Stimulated activated CD4-positive, alpha-beta T cell treated with anti-CD3 and anti-CD28 coated beads, TNF-alpha, amount 100 ng/mL, for 24 hours (primary cell): Measurements from ENCODE around the gene GGNBP2.
A peak's percentile ranks its signal among the peaks of the same experiment; 100 is the strongest.
"Not testable (repeated sequence)": the region's sequence is repeated elsewhere in the genome, so short reads cannot be mapped to it uniquely, and the experiment has no call there.

ENCODE experiments used
- DNase-seq, 3 experiments: peaks; one replicate each; pipeline ENCODE4 v3.0.0-alpha.2; 2020; ENCODE audit warnings: low read depth in 3 of 3

Gene GGNBP2, protein sequence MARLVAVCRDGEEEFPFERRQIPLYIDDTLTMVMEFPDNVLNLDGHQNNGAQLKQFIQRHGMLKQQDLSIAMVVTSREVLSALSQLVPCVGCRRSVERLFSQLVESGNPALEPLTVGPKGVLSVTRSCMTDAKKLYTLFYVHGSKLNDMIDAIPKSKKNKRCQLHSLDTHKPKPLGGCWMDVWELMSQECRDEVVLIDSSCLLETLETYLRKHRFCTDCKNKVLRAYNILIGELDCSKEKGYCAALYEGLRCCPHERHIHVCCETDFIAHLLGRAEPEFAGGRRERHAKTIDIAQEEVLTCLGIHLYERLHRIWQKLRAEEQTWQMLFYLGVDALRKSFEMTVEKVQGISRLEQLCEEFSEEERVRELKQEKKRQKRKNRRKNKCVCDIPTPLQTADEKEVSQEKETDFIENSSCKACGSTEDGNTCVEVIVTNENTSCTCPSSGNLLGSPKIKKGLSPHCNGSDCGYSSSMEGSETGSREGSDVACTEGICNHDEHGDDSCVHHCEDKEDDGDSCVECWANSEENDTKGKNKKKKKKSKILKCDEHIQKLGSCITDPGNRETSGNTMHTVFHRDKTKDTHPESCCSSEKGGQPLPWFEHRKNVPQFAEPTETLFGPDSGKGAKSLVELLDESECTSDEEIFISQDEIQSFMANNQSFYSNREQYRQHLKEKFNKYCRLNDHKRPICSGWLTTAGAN

DNA sequence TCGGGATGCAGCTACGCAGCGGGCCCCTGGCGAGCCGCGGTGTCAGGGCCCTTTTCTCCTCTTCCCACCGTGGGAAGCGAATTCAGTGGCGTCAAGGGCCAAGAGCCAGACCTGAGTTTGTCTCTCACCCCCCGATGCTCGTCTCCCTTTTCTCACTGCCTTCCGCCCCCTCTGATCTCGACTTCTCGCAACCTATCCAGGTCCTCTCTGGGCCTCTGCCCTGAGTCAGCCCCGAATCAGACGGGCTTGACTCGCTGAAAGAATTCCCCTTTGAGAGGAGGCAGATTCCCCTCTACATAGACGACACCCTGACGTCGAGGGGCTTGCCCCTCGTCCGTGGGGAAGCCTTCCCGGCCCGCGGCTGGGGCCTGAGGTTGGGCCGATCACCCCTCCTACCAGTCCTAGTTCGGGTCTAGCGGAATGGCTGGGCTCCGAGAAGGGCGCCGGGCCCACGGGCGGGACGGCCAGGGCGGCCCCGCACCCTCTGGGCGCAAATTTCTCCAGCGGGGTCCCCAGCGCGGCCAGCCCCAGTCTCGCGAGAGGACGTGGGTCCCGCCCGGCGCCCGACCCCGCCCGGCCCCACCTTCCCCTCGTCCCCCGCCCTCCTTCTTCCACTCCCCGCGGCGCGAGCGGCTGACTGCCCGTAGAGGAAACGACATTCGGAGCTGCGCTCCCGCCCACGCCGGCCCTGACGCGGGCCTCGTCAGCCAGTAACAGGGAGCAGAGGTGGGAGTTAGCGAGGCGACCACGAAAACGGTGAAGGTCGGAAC, at the start of gene GGNBP2:
Gene GGNBP2 (plus strand): TSS at position 613 of the 770 bp plus-strand sequence. CDS start 806 bp downstream, outside the sequence.
- DNase-seq, result peak; percentile 81 to 90 (median 88)

DNA sequence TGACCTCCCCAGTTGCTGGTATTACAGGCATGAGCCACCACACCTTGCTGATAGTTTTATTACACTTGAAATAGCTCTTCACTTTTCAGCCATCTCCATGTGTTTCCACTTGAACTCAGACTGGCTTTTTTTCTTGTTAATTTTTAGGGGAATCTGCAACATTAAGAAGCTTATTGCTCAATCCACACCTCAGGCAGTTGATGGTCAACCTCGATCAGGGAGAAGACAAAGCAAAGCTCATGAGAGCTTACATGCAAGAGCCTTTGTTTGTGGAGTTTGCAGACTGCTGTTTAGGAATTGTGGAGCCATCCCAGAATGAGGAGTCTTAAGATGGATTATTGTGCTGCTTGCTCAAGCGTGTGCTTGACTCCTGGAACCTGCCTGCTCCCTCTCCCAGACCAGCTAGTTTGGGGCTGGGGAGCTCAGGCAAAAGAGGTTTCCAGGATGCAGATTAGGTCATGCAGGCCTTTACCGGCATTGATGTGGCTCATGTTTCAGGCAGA, 49.6 kb upstream of the GGNBP2 start:
- DNase-seq, result no peak

DNA sequence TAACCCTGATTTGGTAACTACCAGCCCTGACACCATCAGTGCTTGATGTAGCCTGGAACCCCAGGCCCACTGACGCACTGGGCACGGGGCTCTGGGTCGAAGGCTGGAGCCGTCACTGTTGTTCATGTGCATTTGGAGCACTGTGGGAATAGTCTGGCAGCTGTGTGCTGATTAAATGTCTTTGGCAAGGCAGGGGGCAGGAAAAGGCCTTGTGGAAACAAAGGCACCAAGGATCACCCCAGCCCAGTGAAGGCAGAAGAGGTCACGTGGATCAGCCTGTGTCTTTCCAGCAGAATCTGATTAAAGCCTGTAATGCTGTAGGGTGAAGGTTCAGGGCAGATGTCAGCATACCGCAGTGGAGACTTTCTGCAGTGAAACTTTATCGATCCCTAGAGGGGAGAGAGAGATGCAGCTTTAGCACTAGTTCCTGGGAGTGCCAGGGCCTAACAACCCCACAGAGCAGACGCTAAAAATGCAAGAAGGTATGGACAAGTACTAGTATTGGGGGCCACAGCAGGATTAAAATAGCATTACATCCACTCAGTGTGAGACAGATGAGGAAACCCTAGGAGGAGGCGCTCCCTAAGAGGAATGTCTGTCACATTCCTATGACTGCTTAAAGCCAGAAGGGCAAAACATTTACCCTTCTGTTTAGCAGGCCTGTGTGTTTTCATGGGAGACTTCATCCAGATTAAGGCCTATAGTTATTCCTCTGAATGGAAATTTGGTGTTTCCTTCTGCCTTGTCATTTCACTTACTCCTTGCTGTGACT, 48.5 kb upstream of the GGNBP2 start:
- DNase-seq, result no peak

DNA sequence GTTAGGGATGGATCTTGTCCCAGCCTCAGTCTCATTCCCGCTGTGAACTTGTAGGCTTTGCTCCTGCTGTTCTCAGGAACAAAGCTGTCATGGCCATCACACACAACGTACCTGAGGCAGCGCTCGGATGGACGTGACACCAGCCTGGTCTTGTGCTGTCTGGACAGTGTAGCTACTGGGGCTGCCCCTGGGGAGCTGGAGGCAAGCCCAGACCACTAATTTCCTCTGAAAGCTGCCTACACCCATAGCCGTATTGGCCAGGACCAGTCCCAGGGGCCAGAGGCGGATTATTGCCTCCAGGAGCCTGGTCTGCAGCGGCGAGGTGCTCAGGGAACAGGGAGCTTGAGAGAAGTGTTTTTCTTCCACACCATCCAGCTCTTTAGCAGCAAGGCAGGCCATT, 46.6 kb upstream of the GGNBP2 start:
- no peak for DNase-seq

DNA sequence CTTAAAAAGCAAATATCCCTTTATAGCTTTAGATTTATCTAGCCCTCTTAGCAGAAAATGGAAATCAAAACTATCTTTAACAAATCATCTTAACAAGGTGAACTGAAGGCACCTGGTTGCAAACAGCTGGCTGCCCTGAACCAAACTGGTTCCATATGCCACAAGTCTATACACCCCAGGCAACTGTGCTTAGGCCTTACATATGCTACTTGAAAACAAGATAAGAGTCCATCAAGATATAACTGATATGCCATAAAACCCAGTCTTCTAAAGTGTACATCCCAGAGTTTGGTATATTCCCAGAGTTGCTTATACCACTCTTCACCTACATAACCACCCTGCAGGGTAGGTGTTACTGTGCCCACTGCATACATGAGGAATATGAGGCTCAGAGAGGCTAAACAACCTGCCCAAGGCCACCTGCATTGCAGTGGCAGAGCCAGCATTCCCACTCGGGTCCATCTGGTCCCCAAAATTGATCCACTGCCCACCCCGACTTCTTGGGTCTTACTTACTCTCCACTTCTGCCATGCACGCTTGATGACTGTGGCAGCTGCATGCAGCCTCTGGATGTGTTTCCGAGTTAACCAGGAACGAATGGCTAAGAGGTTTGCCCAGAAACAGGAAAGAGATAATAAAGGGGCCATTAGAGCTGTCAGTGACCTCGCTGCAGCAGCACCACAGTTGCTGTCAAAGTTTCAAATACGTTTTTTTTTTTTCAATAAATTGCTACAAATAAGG, 46.0 kb upstream of the GGNBP2 start:
- no peak for DNase-seq

DNA sequence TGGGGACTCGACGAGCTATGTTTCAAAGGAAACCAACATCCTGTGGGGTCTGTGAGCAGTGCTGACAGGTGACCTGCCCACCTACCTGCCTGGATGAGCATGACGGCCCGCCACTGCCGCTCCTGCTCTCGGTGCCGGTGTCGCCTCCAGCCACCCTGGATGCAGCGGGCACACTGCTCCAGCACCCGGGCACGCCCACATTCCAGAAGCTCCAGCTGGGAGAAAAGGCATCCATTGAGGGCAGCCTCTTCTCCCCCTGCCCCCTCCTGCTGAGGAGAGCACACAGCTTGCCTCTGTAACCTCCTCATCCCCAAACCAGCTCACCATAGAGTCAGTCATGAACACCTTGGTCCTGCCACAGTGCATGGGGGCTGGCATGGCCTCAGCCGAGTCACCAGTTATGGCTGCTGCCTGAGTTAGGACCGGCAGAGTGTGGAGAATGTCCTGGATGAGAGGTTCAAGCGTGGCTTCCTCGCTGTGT, 43.9 kb upstream of the GGNBP2 start:
- no peak for DNase-seq

DNA sequence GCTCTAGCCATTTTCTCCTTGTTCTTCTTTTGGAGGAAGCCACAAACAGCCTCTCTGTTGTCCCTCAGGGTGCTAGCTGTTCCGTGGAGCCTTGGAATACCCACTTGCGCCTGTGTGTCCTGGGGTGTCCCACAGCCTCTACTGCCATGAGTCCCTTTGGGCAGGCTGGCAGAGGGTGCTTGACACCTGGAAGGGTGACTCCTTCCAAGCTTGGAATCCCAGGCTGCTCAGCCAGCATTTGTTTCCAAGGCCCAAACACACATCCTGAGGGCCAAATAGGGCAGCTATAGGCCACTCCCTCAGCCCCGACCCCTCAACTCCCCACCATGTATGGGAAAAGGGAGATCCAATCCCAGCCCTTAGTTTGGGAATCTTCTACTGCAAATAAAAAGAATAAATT, 43.4 kb upstream of the GGNBP2 start:
- DNase-seq, result no peak

DNA sequence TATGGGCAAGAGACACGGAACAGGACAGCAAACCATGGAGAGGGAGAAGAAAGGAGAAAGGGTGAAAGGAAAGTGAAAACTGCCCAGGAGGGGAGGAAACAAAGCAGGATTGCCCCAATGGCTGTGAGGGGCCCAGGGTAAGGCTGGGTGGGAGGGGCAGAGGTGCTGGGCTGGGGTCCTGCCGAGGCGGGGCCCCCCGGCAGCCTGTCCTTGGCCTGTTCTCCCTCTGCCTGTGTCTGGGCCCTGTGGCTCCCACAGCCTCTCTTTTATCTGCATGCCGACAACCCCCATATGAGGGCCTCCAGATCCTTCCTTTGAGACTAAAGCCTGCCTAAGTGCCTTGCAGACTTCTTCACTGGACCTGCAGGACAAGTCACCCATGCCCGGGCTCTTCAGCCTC, 42.8 kb upstream of the GGNBP2 start:
- no peak for DNase-seq

DNA sequence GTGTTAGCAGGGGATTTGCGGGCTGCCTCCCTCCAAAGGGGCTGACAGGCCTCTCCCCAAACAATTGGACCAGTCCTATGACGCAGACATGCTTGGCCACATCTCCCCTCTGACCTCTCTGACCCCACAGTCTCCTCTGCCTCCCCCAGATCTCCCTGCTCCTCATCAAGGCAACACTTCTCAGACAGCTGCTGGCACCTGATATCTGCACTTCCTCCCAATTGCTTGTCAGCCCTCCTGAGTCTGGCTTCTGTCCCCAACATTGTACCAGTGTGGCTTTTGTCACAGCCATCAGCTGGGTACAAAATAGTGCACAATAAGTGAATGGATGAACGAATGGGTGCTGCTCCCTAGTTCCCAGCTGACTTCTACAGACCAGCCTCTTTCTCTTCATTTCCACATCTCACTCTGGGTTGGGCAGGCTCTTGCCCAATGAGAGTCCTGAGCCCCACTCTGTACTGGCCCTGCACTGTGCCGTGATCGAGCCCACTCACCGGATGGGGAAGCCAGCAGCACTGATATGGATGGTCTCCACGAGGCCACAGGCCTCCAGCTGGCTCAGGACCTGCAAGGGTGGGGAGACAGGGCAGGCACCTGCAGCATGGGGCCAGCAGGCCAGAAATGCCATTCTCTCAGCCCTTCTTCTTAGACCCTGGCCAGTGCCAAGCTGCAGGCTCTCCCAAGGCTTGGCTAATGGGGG, 41.1 kb upstream of the GGNBP2 start:
- no peak for DNase-seq

DNA sequence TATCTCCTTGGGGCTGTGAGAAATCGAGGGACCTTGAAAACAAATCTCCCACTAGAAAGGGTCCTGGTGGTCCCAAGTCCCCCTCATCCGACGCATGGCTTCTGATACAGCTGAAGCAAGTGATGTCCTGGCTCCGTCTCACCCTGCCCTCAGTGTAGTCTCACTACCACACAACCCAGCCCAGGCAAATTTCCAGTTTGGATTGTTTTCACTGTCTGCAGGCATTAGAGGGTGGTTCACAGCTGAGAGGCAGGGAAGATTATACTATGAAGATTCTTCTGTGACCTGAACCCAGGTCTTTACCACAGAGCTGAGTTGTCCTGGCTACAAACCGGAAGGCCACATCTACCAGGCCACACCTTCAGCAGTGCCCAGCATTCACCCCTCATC, 40.6 kb upstream of the GGNBP2 start:
- no peak for DNase-seq

DNA sequence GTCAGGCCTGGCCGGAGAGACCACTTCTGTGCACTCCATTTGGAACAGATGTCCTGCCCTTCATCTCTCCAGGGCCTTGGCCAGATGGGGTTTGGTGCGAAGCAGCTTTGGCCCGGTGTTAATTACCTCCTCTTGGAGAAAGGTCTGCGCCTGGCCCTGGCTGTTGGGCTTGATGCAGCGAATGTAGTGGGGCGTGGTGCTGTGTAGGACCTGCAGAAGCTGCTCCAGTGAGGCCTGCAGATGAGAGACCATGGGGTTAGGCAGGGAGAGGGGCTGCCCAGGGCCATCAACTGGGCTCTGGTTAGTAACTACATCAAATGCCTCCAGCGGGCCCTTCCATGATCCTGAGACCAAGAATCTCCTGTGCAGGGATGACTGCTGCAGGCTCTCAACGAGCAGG, 39.5 kb upstream of the GGNBP2 start:
- DNase-seq, result no peak

DNA sequence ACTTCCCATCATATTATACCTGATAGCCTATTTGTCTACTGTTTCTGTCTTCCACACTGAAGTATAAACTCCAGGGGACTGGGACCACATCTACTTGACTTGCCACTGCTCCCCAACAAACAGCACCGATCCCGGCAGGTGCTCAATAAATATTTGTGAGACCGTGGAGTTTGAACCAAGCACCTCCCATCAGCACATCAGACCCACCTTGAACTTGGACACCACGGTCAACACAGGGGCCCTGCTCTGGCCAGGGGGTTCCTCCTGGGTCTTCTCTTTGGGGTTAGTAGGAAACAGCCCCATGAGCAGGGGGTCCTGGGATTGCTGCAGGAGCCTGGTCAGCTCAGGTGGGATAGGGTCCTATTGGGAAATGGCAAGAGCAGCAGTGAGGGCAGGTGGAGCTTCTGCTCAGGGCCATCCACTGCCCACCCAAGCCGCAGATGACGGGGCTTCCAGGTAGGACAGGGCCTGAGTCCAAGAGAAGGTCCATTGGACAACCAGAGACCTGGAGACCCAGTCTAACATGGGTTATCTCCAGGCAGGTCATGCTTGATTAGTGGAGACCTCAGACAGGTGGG, 38.4 kb upstream of the GGNBP2 start:
- no peak for DNase-seq

DNA sequence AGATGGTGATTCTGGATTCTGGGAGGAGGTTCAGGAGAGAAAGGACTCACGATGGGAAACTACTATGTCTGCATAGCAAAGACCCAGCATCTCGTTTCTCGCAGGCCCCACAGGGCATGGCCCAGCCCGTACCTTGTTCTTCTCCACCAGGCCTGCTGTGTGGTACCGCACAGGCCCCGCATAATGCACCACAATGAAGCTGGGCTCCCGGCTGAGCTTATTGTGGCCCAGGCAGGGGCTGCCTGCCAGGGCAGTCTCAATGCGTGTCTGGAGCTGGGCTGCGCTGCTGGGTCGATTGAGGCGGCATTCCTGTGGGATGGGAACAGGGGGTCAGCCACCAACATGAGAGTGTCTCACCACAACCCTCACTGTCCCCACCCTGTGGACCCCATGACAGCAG, 37.9 kb upstream of the GGNBP2 start:
- DNase-seq, result no peak

DNA sequence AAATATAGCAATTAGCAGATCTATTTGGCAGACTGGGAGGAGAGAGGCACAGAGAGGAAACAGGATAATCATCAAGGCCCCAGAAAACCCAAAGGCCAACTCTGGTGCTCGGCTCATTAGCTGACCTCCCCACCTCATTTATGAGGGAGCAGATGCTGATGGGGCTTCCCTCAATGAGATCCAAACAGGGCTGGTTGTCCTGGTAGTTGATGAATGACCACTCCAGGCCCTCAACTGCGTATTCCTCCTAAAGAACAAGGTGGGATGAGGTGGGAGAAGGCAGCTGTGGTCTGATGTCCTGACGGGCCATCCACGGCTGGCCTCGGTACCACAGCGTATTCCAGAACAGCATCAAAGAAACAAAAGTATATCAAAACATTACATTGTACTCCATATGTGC, 37.5 kb upstream of the GGNBP2 start:
- DNase-seq, result no peak

DNA sequence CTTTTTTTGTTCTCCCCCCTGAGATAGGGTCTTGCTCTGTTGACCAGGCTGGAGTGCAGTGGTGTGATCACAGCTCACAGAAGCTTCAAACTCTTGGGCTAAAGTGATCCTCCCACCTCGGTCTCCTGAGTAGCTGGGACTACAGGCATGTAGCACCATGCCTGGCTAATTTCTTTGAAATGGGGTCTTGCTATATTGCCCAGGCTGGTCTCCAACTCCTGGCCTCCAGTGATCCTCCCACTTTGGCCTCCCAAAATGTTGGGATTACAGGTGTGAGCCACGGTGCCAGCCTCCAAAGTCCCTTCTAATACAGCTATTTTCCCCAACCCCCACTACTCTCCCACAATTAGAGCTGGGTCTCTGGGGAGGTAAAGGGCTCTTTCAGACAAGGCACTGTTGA, 36.3 kb upstream of the GGNBP2 start:
- DNase-seq, result not testable (repeated sequence)

DNA sequence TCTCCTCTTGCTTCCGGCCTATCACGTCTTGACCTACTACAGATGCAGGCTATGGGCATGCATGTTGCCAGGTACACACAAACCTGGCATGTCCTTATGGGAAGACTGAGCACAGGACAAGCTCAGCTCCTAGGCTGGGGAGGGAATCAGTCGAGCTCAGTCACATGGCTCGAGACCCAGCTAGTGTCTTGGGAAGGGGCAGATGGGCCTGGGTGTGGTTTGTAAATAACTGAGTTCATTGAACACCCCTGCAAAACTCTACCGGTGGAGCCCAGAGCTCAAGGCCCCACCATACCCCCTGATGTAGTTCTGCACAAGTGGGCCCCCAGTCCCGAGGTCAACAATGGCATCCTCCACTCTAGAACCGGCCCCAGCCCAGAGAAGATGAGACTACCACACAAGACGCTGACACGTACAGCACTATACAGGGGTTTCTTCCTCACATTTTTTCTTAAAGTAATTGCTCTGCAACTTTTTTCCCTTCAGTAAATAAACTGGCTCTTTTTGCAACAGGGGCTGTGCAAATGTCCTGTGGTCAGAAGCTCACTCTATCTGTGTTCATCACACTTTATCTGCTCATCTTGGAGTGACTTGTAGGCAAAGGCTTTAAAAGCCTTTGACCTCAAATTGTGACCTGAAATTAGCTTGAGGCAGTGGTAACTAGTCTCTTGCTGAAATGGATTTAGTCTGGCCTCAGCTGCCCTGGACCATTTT, 35.3 kb upstream of the GGNBP2 start:
- DNase-seq, result no peak

DNA sequence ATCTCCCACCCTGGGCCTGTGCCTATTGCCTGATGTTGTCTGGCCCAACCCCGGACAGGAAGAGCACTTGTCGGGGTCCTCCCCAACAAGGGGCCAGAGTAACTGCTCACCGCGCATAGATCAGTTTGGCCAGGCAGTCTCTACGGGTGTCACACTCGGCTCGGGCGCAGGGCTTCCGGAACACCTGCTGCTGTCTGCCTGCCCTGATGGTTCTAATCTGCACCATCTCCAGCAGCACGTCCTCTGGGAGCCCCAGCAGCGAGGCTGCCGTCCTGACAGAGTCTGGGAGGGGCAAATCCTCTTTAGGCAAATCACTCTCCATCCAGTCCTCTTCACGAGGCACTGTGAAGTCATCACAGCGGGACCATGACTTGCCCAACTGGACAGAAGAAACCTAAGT, 34.1 kb upstream of the GGNBP2 start:
- no peak for DNase-seq

DNA sequence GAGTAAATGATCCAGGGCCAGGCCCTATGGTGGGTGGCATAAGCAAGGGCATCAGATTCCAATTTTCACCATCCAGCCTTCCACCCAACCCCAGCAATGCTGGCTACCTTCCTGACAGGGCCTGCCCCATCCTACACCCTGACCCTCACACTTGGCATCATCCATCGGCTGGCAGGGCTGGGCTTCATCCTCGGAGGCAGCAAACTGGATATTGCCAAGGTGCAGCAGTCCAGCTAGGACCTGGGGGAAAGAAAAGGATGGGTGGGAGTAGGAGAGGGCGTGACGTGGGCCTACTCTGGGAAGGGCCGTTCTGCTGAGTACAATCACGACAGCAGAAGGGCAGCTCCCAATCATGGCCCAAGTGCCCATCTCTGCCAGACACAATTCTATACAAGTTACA, 33.5 kb upstream of the GGNBP2 start:
- DNase-seq, result no peak

DNA sequence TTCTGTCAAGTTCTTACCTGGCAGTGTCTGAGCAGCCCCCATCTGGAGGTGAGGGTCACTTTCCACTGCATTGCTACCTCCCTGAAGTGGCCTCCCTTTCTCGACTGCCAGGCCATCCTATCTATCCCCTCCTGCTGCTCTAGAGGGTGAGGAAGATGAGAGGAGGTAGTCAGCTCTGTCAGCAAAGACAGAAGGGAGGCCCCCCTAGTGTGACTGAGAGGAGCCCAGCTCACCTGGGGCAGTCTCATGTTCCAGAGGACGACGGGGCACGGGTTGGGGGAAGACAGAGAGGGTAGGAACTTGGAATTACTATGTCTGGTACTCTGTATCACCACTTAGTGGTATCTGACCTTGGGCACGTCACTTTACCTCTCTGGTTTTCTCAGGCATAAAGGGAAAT, 32.1 kb upstream of the GGNBP2 start:
- DNase-seq, result no peak
